HG03175 (cell line): ENCODE data around the gene NELL1.

ENCODE experiments used
- ATAC-seq: cut with Tn5 transposase; IDR thresholded peaks from one replicate; pipeline ENCODE4 v1.9.1; 2021; ENCODE audit warnings: mild to moderate bottlenecking, moderate library complexity; ENCODE audit not compliant: unreplicated experiment

Gene NELL1

GRCh38 chr11:20661850-20662249, 7.5 kb upstream of the NELL1 start:
- no peak for ATAC-seq

GRCh38 chr11:20668131-20668809, 1.1 kb upstream of the NELL1 start:
- no peak for ATAC-seq

GRCh38 chr11:20669820-20670684, 666 bp downstream of the NELL1 start:
- no peak for ATAC-seq

- no peak for ATAC-seq
These were observed 1.6 kb downstream of the NELL1 start for GRCh38 chr11:20670932-20671403.

GRCh38 chr11:20671856-20672546, 2.6 kb downstream of the NELL1 start:
- no peak for ATAC-seq

- no peak for ATAC-seq
These were observed 3.2 kb downstream of the NELL1 start for GRCh38 chr11:20672575-20672974.

GRCh38 chr11:20676658-20677057, 7.3 kb downstream of the NELL1 start:
- no peak for ATAC-seq

- no peak for ATAC-seq
These were observed 19.4 kb downstream of the NELL1 start for GRCh38 chr11:20688761-20689160.

- ATAC-seq: no peak
These were observed 38.5 kb downstream of the NELL1 start for GRCh38 chr11:20707876-20708275.

- no peak for ATAC-seq
These were observed 43.5 kb downstream of the NELL1 start for GRCh38 chr11:20712912-20713311.

- no peak for ATAC-seq
These were observed 46.1 kb downstream of the NELL1 start for GRCh38 chr11:20715464-20715863.

GRCh38 chr11:20715931-20716330, 46.5 kb downstream of the NELL1 start:
- ATAC-seq: no peak

GRCh38 chr11:20719821-20720220, 50.4 kb downstream of the NELL1 start:
- no peak for ATAC-seq

GRCh38 chr11:20723366-20723765, 54.0 kb downstream of the NELL1 start:
- ATAC-seq: no peak

GRCh38 chr11:20729597-20730105, 60.3 kb downstream of the NELL1 start:
- ATAC-seq: no peak

GRCh38 chr11:20731676-20732215, 62.4 kb downstream of the NELL1 start:
- ATAC-seq: no peak

- no peak for ATAC-seq
These were observed 69.7 kb downstream of the NELL1 start for GRCh38 chr11:20739107-20739506.

- no peak for ATAC-seq
These were observed 70.2 kb downstream of the NELL1 start for GRCh38 chr11:20739577-20739976.

GRCh38 chr11:20754933-20755332, 85.5 kb downstream of the NELL1 start:
- ATAC-seq: no peak

GRCh38 chr11:20759541-20759940, 90.2 kb downstream of the NELL1 start:
- ATAC-seq: no peak

- no peak for ATAC-seq
These were observed 91.4 kb downstream of the NELL1 start for GRCh38 chr11:20760811-20761210.
